Neuronal stem cell (in vitro differentiated cells): ENCODE measurements around the gene CACNA1C.

Experiments
- DNase-seq: peaks from one replicate; pipeline ENCODE4 v3.0.0-alpha.2; 2013; ENCODE audit warnings: low spot score
- H2AFZ ChIP-seq: one replicate; pipeline ENCODE4 v1.6.1; 2013; ENCODE audit warnings: mild to moderate bottlenecking, low read length, inconsistent platforms
- H2AK5ac ChIP-seq: 2 replicates; pipeline ENCODE4 v1.6.1; 2013; ENCODE audit warnings: low read depth, mild to moderate bottlenecking, inconsistent platforms, low read length, moderate library complexity, mixed read lengths
- H2BK120ac ChIP-seq: 2 replicates; pipeline ENCODE4 v1.6.1; 2013; ENCODE audit warnings: low read depth, mild to moderate bottlenecking, inconsistent platforms, low read length, moderate library complexity, mixed read lengths
- H2BK12ac ChIP-seq: one replicate; pipeline ENCODE4 v1.6.1; 2013; ENCODE audit warnings: low read length, inconsistent platforms
- H2BK15ac ChIP-seq: 2 replicates; pipeline ENCODE4 v1.6.1; 2013; ENCODE audit warnings: mild to moderate bottlenecking, low read length, inconsistent platforms, mixed read lengths
- H2BK5ac ChIP-seq: one replicate; pipeline ENCODE4 v1.6.1; 2013; ENCODE audit warnings: inconsistent platforms, mild to moderate bottlenecking, low read length, moderate library complexity
- H3K14ac ChIP-seq: one replicate; pipeline ENCODE4 v1.6.1; 2013; ENCODE audit warnings: low read length, inconsistent platforms
- H3K18ac ChIP-seq: 2 replicates; pipeline ENCODE4 v1.6.1; 2013; ENCODE audit warnings: low read length, inconsistent platforms
- H3K23ac ChIP-seq: 2 replicates; pipeline ENCODE4 v1.6.1; 2013; ENCODE audit warnings: low read depth, mild to moderate bottlenecking, mixed read lengths, low read length, inconsistent platforms; ENCODE audit not compliant: poor library complexity
- H3K27ac ChIP-seq: replicated peaks from 3 replicates; pipeline ENCODE4 v1.5.1; 2013; ENCODE audit warnings: low read length, inconsistent platforms
- H3K27me3 ChIP-seq, 3 experiments: 2 replicates each; pipeline ENCODE4 v1.6.1; 2013; ENCODE audit warnings: low read length in 3 of 3, mild to moderate bottlenecking in 2 of 3, inconsistent platforms in 1 of 3, low read depth in 1 of 3, mixed read lengths in 1 of 3, moderate library complexity in 1 of 3; ENCODE audit not compliant: control insufficient read depth in 3 of 3, insufficient read depth in 3 of 3
- H3K36me3 ChIP-seq, 2 donors: replicated peaks in 1 of 2; 2 replicates each; pipeline ENCODE4 v1.6.1; 2013; ENCODE audit warnings: low read length in 2 of 2; ENCODE audit not compliant: control insufficient read depth in 2 of 2, insufficient read depth in 2 of 2
- H3K4ac ChIP-seq: 2 replicates; pipeline ENCODE4 v1.6.1; 2013; ENCODE audit warnings: inconsistent platforms, mild to moderate bottlenecking, low read length, moderate library complexity
- H3K4me1 ChIP-seq, 2 donors: 1 replicate in 1 of 2; 2 replicates in 1 of 2; pipeline ENCODE4 v1.6.1; 2013; ENCODE audit warnings: low read length in 2 of 2, low read depth in 1 of 2; ENCODE audit not compliant: control insufficient read depth in 2 of 2, insufficient read depth in 1 of 2
- H3K4me2 ChIP-seq: one replicate; pipeline ENCODE4 v1.6.1; 2013; ENCODE audit warnings: mild to moderate bottlenecking, low read length, inconsistent platforms; ENCODE audit not compliant: insufficient read depth, poor library complexity, severe bottlenecking
- H3K4me3 ChIP-seq, 2 donors: 2 replicates each; pipeline ENCODE4 v1.5.1; 2013; ENCODE audit warnings: low read length in 2 of 2, mild to moderate bottlenecking in 2 of 2, inconsistent platforms in 1 of 2, moderate library complexity in 1 of 2
- H3K79me1 ChIP-seq: one replicate; pipeline ENCODE4 v1.6.1; 2013; ENCODE audit warnings: low read depth, mild to moderate bottlenecking, inconsistent platforms, low read length, moderate library complexity
- H3K9ac ChIP-seq: one replicate; pipeline ENCODE4 v1.6.1; 2013; ENCODE audit warnings: mild to moderate bottlenecking, low read depth, low read length, inconsistent platforms; ENCODE audit not compliant: poor library complexity
- H3K9me3 ChIP-seq, 2 donors: replicated peaks in 1 of 2; 2 replicates each; pipeline versions ENCODE3 to v1.6.1; 2013; ENCODE audit warnings: low read length in 2 of 2, mild to moderate bottlenecking in 2 of 2, inconsistent platforms in 1 of 2, low read depth in 1 of 2, mixed read lengths in 1 of 2, moderate library complexity in 1 of 2; ENCODE audit not compliant: control insufficient read depth in 2 of 2, insufficient read depth in 1 of 2
- H4K8ac ChIP-seq: one replicate; pipeline ENCODE4 v1.6.1; 2013; ENCODE audit warnings: low read depth, mild to moderate bottlenecking, inconsistent platforms, low read length, moderate library complexity
- H4K91ac ChIP-seq: one replicate; pipeline ENCODE4 v1.6.1; 2013; ENCODE audit warnings: low read length, low read depth, mild to moderate bottlenecking, inconsistent platforms; ENCODE audit not compliant: poor library complexity
- WGBS, 2 donors: extraction: QIAGEN DNeasy Blood & Tissue Kit; methylation state at CpG; one replicate each; pipeline ENCODE4 v1.1.7; 2013; ENCODE audit warnings: missing lambda C conversion rate in 2 of 2, mixed read lengths in 1 of 2; ENCODE audit not compliant: insufficient read length in 2 of 2, insufficient replicate concordance in 1 of 2; ENCODE audit errors: extremely low coverage in 2 of 2; 5-methylcytosine and 5-hydroxymethylcytosine counted together

Gene CACNA1C

DNA sequence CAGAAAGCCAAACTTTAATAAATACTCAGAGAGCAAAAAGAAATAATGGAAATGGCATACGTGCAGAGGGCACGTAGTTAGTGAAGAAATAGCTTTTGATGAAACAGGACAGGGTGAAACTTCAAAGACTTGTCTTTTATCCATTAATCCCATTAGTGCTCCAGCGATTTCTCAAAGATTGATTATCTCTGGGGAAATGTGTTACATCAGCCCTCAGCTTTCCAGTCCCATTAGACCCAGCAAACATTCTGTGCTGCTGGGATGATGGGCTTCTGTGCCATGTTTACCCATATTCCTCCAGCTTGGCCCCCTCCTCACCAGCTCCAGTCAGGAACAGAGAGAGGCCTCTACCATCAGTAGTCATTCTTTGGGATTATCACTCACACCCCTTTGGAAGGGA lies 113.1 kb downstream of the CACNA1C start:
- WGBS, 2 donors: no CpG with 5 or more reads among the region's 3 CpGs
- no peak overlapping the region for H3K9ac ChIP-seq
- no peak overlapping the region for H3K4me3 ChIP-seq

DNA sequence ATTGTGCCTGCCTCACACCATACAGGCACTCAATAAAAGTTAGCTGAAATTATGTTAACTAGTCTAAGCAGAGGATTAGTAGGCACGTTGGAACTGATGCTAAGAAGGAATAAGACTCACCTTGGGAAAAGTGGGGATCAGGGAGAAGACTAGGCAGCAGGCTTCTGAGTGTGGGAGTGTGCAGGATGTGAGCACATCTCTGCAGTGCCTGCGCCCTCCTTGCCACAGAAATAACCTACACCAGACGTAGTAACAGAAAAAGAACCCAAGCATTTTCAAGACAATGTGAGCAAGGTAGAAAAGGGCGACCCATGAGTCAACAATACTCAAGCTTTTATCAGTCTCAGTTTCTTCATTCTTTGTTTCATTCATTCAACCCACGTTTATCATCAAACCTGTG lies 113.9 kb downstream of the CACNA1C start:
- Histone ChIP-seq H2AFZ (no peak overlapping the region), H3K27me3 (no peaks in the 10 kb centered on the region), H2BK12ac (no peak overlapping the region), H2BK5ac (no peak overlapping the region), H3K4me1 (peaks cover 0 to 5% of the 10 kb centered on the region in 2 donors), H3K27ac (no peak overlapping the region), H2AK5ac (no peak overlapping the region), H3K79me1 (no peaks in the 10 kb centered on the region), H2BK120ac (no peak overlapping the region), H2BK15ac (no peak overlapping the region), H4K8ac (no peak overlapping the region), H3K18ac (no peak overlapping the region), H3K4me2 (no peak overlapping the region), H3K9me3 (no peaks in the 10 kb centered on the region), H3K4me3 (no peak overlapping the region), H3K9ac (no peak overlapping the region), H3K36me3 (no peaks in the 10 kb centered on the region), H3K14ac (no peak overlapping the region), H3K23ac (no peak overlapping the region), H3K4ac (no peak overlapping the region), H4K91ac (no peak overlapping the region)
- no CpG with 5 or more reads among the region's 5 CpGs for WGBS, 2 donors
- DNase-seq: no peak

More for the DNA sequence above, 113.1 kb downstream of the CACNA1C start:
- Histone ChIP-seq H3K27ac (no peak overlapping the region), H3K18ac (no peak overlapping the region), H2BK15ac (no peak overlapping the region), H3K9me3 (no peaks in the 10 kb centered on the region), H4K8ac (no peak overlapping the region), H3K23ac (no peak overlapping the region), H2BK5ac (no peak overlapping the region), H2AK5ac (no peak overlapping the region), H3K4me2 (no peak overlapping the region), H3K36me3 (no peaks in the 10 kb centered on the region), H3K4me1 (no peaks in the 10 kb centered on the region), H2BK12ac (no peak overlapping the region), H4K91ac (no peak overlapping the region), H3K14ac (no peak overlapping the region), H3K27me3 (no peaks in the 10 kb centered on the region), H2BK120ac (no peak overlapping the region), H2AFZ (no peak overlapping the region), H3K79me1 (no peaks in the 10 kb centered on the region), H3K4ac (no peak overlapping the region)
- DNase-seq: no peak

GRCh38 chr12:2167231-2167630 lies 114.4 kb downstream of the CACNA1C start:
- no peak for DNase-seq
- no peak overlapping the region for H2BK5ac ChIP-seq
- H4K8ac ChIP-seq: no peak overlapping the region
- no peaks in the 10 kb centered on the region for H3K27me3 ChIP-seq
- H3K18ac ChIP-seq: no peak overlapping the region
- no peaks in the 10 kb centered on the region for H3K9me3 ChIP-seq
- no peak overlapping the region for H2BK15ac ChIP-seq
- H2BK120ac ChIP-seq: no peak overlapping the region
- H3K36me3 ChIP-seq: no peaks in the 10 kb centered on the region
- H3K4me1 ChIP-seq: peaks cover 0 to 8% of the 10 kb centered on the region in 2 donors
- H3K14ac ChIP-seq: no peak overlapping the region
- no peak overlapping the region for H2AK5ac ChIP-seq
- no peak overlapping the region for H3K4me2 ChIP-seq
- H3K9ac ChIP-seq: no peak overlapping the region
- no peak overlapping the region for H3K23ac ChIP-seq
- H2AFZ ChIP-seq: no peak overlapping the region
- H2BK12ac ChIP-seq: no peak overlapping the region
- no peak overlapping the region for H4K91ac ChIP-seq
- H3K4me3 ChIP-seq: no peak overlapping the region
- H3K4ac ChIP-seq: no peak overlapping the region
- H3K27ac ChIP-seq: no peak overlapping the region
- no peaks in the 10 kb centered on the region for H3K79me1 ChIP-seq

- Histone ChIP-seq H3K4me2 (no peak overlapping the region), H3K4ac (no peak overlapping the region), H4K91ac (no peak overlapping the region), H2BK5ac (no peak overlapping the region), H3K18ac (no peak overlapping the region), H3K9me3 (no peaks in the 10 kb centered on the region), H3K4me1 (peaks cover 0 to 12% of the 10 kb centered on the region in 2 donors), H3K4me3 (no peak overlapping the region), H3K9ac (no peak overlapping the region), H2AK5ac (no peak overlapping the region), H2BK15ac (no peak overlapping the region), H3K27me3 (no peaks in the 10 kb centered on the region), H4K8ac (no peak overlapping the region), H3K36me3 (no peaks in the 10 kb centered on the region), H2BK12ac (no peak overlapping the region), H3K79me1 (no peaks in the 10 kb centered on the region), H3K14ac (no peak overlapping the region), H3K23ac (no peak overlapping the region), H2BK120ac (no peak overlapping the region), H3K27ac (no peak overlapping the region), H2AFZ (no peak overlapping the region)
- no peak for DNase-seq
- WGBS, 2 donors: no CpG with 5 or more reads among the region's 6 CpGs
These were observed 116.0 kb downstream of the CACNA1C start for GRCh38 chr12:2168808-2169207.
